PC-3 (cell line): Measurements from ENCODE around the gene PLA2G4B. TPM values are rescaled to one million over a fixed set of nuclear protein-coding genes. Genes with fewer than 3 reads are reported as not detected.

Experiments
- ATAC-seq: fragments of 200-7000 bp; cut with Tn5 transposase; 2 replicates; pipeline ENCODE4 v1.9.1; 2020; ENCODE audit warnings: mild to moderate bottlenecking, moderate library complexity
- BruUV-seq: library from RNA; stranded (reverse); fragments of 400-500 nt; replicated peaks from 2 replicates; lab custom pipeline; 2021; lab: Mats Ljungman, UMichigan
- CTCF ChIA-PET: fragments of 300-600 bp; sonication (Branson Sonifier 250); formaldehyde crosslinking; loops from one replicate; lab custom pipeline; 2022; ENCODE audit warnings: antibody characterized with exemption; lab: Charles Lee
- POLR2A ChIA-PET: fragments of 300-600 bp; sonication (Branson Sonifier 250); formaldehyde crosslinking; loops from one replicate; lab custom pipeline; 2022; ENCODE audit warnings: antibody characterized with exemption; ENCODE audit not compliant: unreplicated experiment; lab: Charles Lee
- DNase-seq: peaks from one replicate; pipeline ENCODE4 v3.0.0-alpha.2; 2015
- H2AFZ ChIP-seq: fragments of 300-600 bp; sonication (generic); 2 replicates; pipeline ENCODE4 v1.6.0; 2016; ENCODE audit warnings: antibody characterized with exemption, low read length
- H3F3A ChIP-seq: fragments of 300-600 bp; sonication (generic); one replicate; pipeline ENCODE4 v1.6.0; 2017; ENCODE audit warnings: antibody characterized with exemption, low read length, control low read depth, mild to moderate bottlenecking; ENCODE audit not compliant: unreplicated experiment
- H3K27ac ChIP-seq: fragments of 300-600 bp; sonication (generic); 2 replicates; pipeline ENCODE4 v1.5.1; 2016; ENCODE audit warnings: mild to moderate bottlenecking, low read length
- H3K27me3 ChIP-seq: fragments of 300-600 bp; sonication (generic); 2 replicates; pipeline ENCODE4 v1.6.1; 2016; ENCODE audit warnings: low read length, mixed read lengths
- H3K36me3 ChIP-seq: fragments of 300-600 bp; sonication (generic); 2 replicates; pipeline ENCODE4 v1.6.1; 2016; ENCODE audit warnings: low read depth, mixed run types, low read length, mixed read lengths
- H3K4me1 ChIP-seq: fragments of 300-600 bp; sonication (generic); 2 replicates; pipeline ENCODE4 v1.5.1; 2016; ENCODE audit warnings: low read length; ENCODE audit not compliant: insufficient read depth
- H3K4me2 ChIP-seq: fragments of 300-600 bp; sonication (generic); 2 replicates; pipeline ENCODE4 v1.6.0; 2016; ENCODE audit warnings: low read length
- H3K4me3 ChIP-seq: fragments of 300-600 bp; sonication (generic); 2 replicates; pipeline ENCODE4 v1.5.1; 2016; ENCODE audit warnings: mild to moderate bottlenecking, low read length, mixed read lengths
- H3K79me2 ChIP-seq: fragments of 300-600 bp; sonication (generic); 2 replicates; pipeline ENCODE4 v1.6.1; 2017; ENCODE audit warnings: low read length, mixed read lengths
- H3K9ac ChIP-seq: fragments of 300-600 bp; sonication (generic); 2 replicates; pipeline ENCODE4 v1.6.0; 2016; ENCODE audit warnings: mild to moderate bottlenecking, low read length
- H3K9me2 ChIP-seq: fragments of 300-600 bp; sonication (generic); replicated peaks from 2 replicates; pipeline ENCODE4 v1.6.1; 2016; ENCODE audit warnings: mixed run types, low read length, mixed read lengths
- H3K9me3 ChIP-seq: fragments of 300-600 bp; sonication (generic); 2 replicates; pipeline ENCODE4 v1.6.1; 2016; ENCODE audit warnings: low read length, mixed read lengths
- H4K20me1 ChIP-seq: fragments of 300-600 bp; sonication (generic); 2 replicates; pipeline ENCODE4 v1.6.1; 2016; ENCODE audit warnings: low read length, mixed read lengths
- EZH2 ChIP-seq: fragments of 300-600 bp; sonication (generic); IDR thresholded peaks from one replicate; pipeline ENCODE4 v1.6.1; 2017; ENCODE audit warnings: antibody characterized with exemption, mild to moderate bottlenecking, low read length; ENCODE audit not compliant: unreplicated experiment
- EZH2phosphoT487 ChIP-seq: fragments of 300-600 bp; sonication (generic); IDR thresholded peaks from 2 replicates; pipeline ENCODE4 v1.6.1; 2018; ENCODE audit warnings: mild to moderate bottlenecking, antibody characterized with exemption, low read length, borderline replicate concordance
- intact Hi-C: fragments of 100-400 bp; cut with micrococcal nuclease; formaldehyde crosslinking; loops from 2 replicates; pipeline ENCODE4 v1.9.0; 2023
- total RNA-seq: library from RNA; depleted of rRNA; stranded (reverse); fragments of >200 nt; gene quantifications from 2 replicates; pipeline ENCODE4 v1.2.3, GENCODE V29; 2014
- TF ChIP-seq, protein P1 (sequence below): fragments of 300-600 bp; sonication (generic); conservative IDR thresholded peaks from 2 replicates; pipeline ENCODE4 v1.5.1; 2017; ENCODE audit warnings: antibody characterized with exemption, low read depth, mild to moderate bottlenecking, low read length

PLA2G4B gene
- total RNA-seq, 1 experiment from 2014 or later, result 12.2 TPM

- BruUV-seq, result no TSS peak
- Histone ChIP-seq H4K20me1 (no peaks in the 10 kb centered on the region), H3K4me1 (peaks cover 3% of the 10 kb centered on the region; the same call in 1 of the 2 replicates), H3K79me2 (no peaks in the 10 kb centered on the region), H2AFZ (no peak overlapping the region), H3F3A (no peaks in the 10 kb centered on the region), H3K9me2 (no peaks in the 10 kb centered on the region), H3K4me3 (no peak overlapping the region), H3K27me3 (no peaks in the 10 kb centered on the region), H3K27ac (no peak overlapping the region), H3K9ac (no peak overlapping the region), H3K36me3 (no peaks in the 10 kb centered on the region), H3K4me2 (no peak overlapping the region), H3K9me3 (no peaks in the 10 kb centered on the region)
- DNase-seq, result no peak
- intact Hi-C loops, result no loop called here
- ATAC-seq, result no peak
- CTCF ChIA-PET, result no interaction called here
- TF ChIP-seq, protein P1, sequence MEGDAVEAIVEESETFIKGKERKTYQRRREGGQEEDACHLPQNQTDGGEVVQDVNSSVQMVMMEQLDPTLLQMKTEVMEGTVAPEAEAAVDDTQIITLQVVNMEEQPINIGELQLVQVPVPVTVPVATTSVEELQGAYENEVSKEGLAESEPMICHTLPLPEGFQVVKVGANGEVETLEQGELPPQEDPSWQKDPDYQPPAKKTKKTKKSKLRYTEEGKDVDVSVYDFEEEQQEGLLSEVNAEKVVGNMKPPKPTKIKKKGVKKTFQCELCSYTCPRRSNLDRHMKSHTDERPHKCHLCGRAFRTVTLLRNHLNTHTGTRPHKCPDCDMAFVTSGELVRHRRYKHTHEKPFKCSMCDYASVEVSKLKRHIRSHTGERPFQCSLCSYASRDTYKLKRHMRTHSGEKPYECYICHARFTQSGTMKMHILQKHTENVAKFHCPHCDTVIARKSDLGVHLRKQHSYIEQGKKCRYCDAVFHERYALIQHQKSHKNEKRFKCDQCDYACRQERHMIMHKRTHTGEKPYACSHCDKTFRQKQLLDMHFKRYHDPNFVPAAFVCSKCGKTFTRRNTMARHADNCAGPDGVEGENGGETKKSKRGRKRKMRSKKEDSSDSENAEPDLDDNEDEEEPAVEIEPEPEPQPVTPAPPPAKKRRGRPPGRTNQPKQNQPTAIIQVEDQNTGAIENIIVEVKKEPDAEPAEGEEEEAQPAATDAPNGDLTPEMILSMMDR, result peak; percentile 30; the same call in 1 of the 2 replicates
- TF ChIP-seq EZH2, result no peak
- POLR2A ChIA-PET, result no interaction called here
Measured at GRCh38 chr15:41860049-41860828, 21.6 kb downstream of the PLA2G4B start.

DNA sequence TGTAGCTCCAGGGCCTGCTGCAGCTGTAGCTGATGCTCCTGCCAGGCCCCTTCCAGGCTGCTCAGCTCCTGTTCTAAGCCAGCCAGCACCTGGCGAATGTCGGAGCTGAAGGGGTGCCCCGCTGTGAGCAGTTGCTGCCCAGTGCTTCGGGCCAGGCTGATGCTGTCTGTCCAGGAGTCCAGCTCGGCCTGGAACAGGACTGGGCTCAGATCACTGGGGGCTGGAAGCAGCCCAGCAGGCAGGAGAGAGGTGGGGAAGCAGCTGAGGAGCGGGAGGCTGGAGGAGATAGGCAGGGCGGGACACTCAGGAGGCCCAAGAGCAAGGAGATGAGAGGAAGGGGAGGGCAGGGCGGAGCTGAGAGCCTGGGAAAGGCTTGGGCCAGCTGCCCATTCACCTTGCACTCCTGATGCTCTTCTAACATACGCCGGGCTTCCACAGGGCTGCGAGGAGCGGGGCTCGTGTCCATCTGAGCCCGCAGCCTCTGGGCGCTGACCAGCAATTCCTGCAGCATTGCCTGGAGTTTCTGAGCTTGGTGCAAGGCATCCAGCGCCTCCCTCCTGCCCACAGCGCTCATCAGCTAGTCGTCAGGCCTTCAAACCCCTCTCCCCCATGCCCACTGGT is 23.2 kb downstream of the PLA2G4B start:
- Histone ChIP-seq H3F3A (no peaks in the 10 kb centered on the region), H3K36me3 (no peaks in the 10 kb centered on the region), H3K9ac (no peak overlapping the region), H3K4me2 (no peak overlapping the region), H3K9me3 (no peaks in the 10 kb centered on the region), H3K27ac (no peak overlapping the region), H2AFZ (no peak overlapping the region), H3K79me2 (no peaks in the 10 kb centered on the region), H4K20me1 (no peaks in the 10 kb centered on the region), H3K9me2 (no peaks in the 10 kb centered on the region), H3K4me1 (peaks cover 10% of the 10 kb centered on the region; the same call in 1 of the 2 replicates), H3K27me3 (no peaks in the 10 kb centered on the region), H3K4me3 (no peak overlapping the region)
- no peak; the same call in 1 of the 2 replicates for ATAC-seq
- no peak for TF ChIP-seq EZH2phosphoT487
- TF ChIP-seq EZH2, result no peak
- TF ChIP-seq, protein P1, result no peak
- CTCF ChIA-PET, result no interaction called here
- no TSS peak for BruUV-seq
- POLR2A ChIA-PET, result no interaction called here
- no peak for DNase-seq
- intact Hi-C loops, result no loop called here
